HepG2 (cell line): ENCODE results near the gene DOK4. TPM values are rescaled to one million over a fixed set of nuclear protein-coding genes. Genes with fewer than 3 reads are reported as not detected.

Experiments
- ARNTL ChIP-seq: sonication (generic); formaldehyde crosslinking; IDR thresholded peaks from 2 replicates; pipeline ENCODE4 v1.4.0; 2020; ENCODE audit warnings: mild to moderate bottlenecking, missing genetic modification reagents
- EP300 ChIP-seq, 3 experiments: sonication (generic) in 1 of 3; formaldehyde crosslinking in 1 of 3; IDR thresholded peaks; 2 replicates each; pipeline versions ENCODE4 v1.5.1 to v1.6.1; 2011 to 2020; ENCODE audit warnings: low read depth in 2 of 3, low read length in 2 of 3, borderline replicate concordance in 1 of 3, improper control_type of control experiment in 1 of 3, mild to moderate bottlenecking in 1 of 3, missing genetic modification reagents in 1 of 3, moderate library complexity in 1 of 3
- HNRNPH1 ChIP-seq: fragments of 200-400 bp; formaldehyde crosslinking; optimal IDR thresholded peaks from 2 replicates; pipeline ENCODE3; 2017; ENCODE audit warnings: mild to moderate bottlenecking, low read depth, low read length
- PAF1 ChIP-seq: IDR thresholded peaks from 2 replicates; pipeline ENCODE4 v1.6.1; 2016; ENCODE audit warnings: missing genetic modification reagents, missing compliant biosample characterization
- PCBP2 ChIP-seq: fragments of 200-400 bp; formaldehyde crosslinking; optimal IDR thresholded peaks from 2 replicates; pipeline ENCODE3; 2018; ENCODE audit warnings: low read length, low read depth; ENCODE audit not compliant: poor library complexity, severe bottlenecking
- RORA ChIP-seq: sonication (generic); formaldehyde crosslinking; IDR thresholded peaks from 2 replicates; pipeline ENCODE4 v1.5.0; 2020; ENCODE audit warnings: mild to moderate bottlenecking, missing genetic modification reagents, moderate library complexity
- SKIL ChIP-seq: sonication (generic); formaldehyde crosslinking; IDR thresholded peaks from 2 replicates; pipeline ENCODE4 v1.8.0; 2022; ENCODE audit warnings: missing genetic modification reagents, mild to moderate bottlenecking, moderate library complexity, borderline replicate concordance
- SRF ChIP-seq: IDR thresholded peaks from 2 replicates; pipeline ENCODE4 v1.6.1; 2011; ENCODE audit warnings: mild to moderate bottlenecking, low read depth, low read length, moderate library complexity
- TARDBP ChIP-seq: sonication (generic); formaldehyde crosslinking; IDR thresholded peaks from 2 replicates; pipeline ENCODE4 v1.8.0; 2022; ENCODE audit warnings: mild to moderate bottlenecking, missing genetic modification reagents
- TOPORS ChIP-seq: sonication (generic); formaldehyde crosslinking; IDR thresholded peaks from 2 replicates; pipeline ENCODE4 v1.8.0; 2023; ENCODE audit warnings: mild to moderate bottlenecking, missing genetic modification reagents
- ZNF160 ChIP-seq: sonication (generic); formaldehyde crosslinking; IDR thresholded peaks from 2 replicates; pipeline ENCODE4 v1.8.0; 2022; ENCODE audit warnings: mild to moderate bottlenecking, inconsistent platforms, missing genetic modification reagents
- ZNF431 ChIP-seq: sonication (generic); formaldehyde crosslinking; IDR thresholded peaks from 2 replicates; pipeline ENCODE4 v1.9.0; 2022; ENCODE audit warnings: missing genetic modification reagents, low read depth, mild to moderate bottlenecking, borderline replicate concordance
- ZNF652 ChIP-seq: IDR thresholded peaks from 2 replicates; pipeline ENCODE4 v1.6.1; 2016; ENCODE audit warnings: low read depth, borderline replicate concordance
- ZNF724P ChIP-seq: sonication (generic); formaldehyde crosslinking; IDR thresholded peaks from 2 replicates; pipeline ENCODE4 v1.8.0; 2022; ENCODE audit warnings: missing genetic modification reagents, borderline replicate concordance
- polyA plus RNA-seq, 8 experiments: library from polyadenylated mRNA; depleted of rRNA in 3 of 8; stranded (reverse) in 7 of 8; unstranded in 1 of 8; fragments of >200 nt; fragmentation: Illumina TruSeq in 4 of 8; extraction: Trizol in 4 of 8; gene quantifications; 2 replicates each; pipeline versions ENCODE4 v1.2.1 to v1.2.3, GENCODE V29; 2011 to 2016; ENCODE audit warnings: low read depth in 4 of 8, missing spikeins in 1 of 8, mixed read lengths in 1 of 8; ENCODE audit not compliant: insufficient read depth in 1 of 8
- total RNA-seq, 5 experiments: library from RNA; depleted of rRNA; stranded (reverse); fragments of >200 nt; fragmentation: Illumina TruSeq; extraction: Trizol; gene quantifications; 2 replicates each; pipeline ENCODE4 v1.2.3, GENCODE V29; 2016; ENCODE audit warnings: low read depth in 1 of 5
- TF ChIP-seq, protein P1 (sequence below): sonication (generic); formaldehyde crosslinking; IDR thresholded peaks from 2 replicates; pipeline ENCODE4 v1.4.0; 2020; ENCODE audit warnings: missing genetic modification reagents, mild to moderate bottlenecking, borderline replicate concordance
- TF ChIP-seq, protein P2 (sequence below): sonication (generic); formaldehyde crosslinking; IDR thresholded peaks from 2 replicates; pipeline ENCODE4 v1.4.0; 2020; ENCODE audit warnings: mild to moderate bottlenecking, missing genetic modification reagents
- TF ChIP-seq, protein P3 (sequence below): sonication (generic); formaldehyde crosslinking; IDR thresholded peaks from 2 replicates; pipeline ENCODE4 v1.8.0; 2023; ENCODE audit warnings: mild to moderate bottlenecking, missing genetic modification reagents
- TF ChIP-seq, protein P4 (sequence below): sonication (generic); formaldehyde crosslinking; IDR thresholded peaks from 2 replicates; pipeline ENCODE4 v1.8.1; 2023; ENCODE audit warnings: mild to moderate bottlenecking, inconsistent platforms, moderate library complexity, missing genetic modification reagents, borderline replicate concordance

Gene DOK4
- total and polyA plus RNA-seq, 2 of the 13 experiments (the other 11 are each of a cell fraction or from before 2014, with no cell fraction given), result 52.7 to 70.0 TPM

DNA sequence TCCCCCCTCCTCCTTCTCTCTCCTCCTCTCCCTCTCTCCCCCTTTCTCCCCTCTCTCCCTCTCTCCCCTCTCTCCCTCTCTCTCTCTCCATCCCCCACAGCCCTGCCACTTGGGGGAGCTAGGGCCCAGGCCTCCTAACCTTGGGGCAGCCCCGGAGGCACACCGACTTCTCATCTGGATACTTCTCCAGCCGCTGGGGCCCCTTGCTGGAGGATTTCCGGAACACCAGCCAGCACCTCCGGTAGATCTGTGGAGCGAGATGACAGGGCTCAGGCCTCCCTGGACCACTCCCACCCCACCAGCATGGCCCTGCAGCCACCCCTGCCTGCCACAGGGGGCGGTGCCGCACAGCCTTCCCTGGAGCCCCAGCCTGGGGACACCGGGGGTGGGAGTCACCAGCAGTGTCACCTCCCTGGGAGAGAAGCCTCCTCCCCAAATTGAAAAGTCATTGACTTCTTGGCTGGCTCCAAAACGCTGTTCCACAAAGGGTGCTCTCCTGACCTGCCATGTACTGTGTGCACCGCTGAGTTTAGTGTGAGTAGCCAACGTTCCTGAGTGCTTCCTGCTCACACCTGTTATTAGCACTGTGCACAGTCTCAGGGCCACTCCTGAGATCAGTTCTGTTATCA, 10.5 kb downstream of the DOK4 start (continued):
- TF ChIP-seq, protein P1, sequence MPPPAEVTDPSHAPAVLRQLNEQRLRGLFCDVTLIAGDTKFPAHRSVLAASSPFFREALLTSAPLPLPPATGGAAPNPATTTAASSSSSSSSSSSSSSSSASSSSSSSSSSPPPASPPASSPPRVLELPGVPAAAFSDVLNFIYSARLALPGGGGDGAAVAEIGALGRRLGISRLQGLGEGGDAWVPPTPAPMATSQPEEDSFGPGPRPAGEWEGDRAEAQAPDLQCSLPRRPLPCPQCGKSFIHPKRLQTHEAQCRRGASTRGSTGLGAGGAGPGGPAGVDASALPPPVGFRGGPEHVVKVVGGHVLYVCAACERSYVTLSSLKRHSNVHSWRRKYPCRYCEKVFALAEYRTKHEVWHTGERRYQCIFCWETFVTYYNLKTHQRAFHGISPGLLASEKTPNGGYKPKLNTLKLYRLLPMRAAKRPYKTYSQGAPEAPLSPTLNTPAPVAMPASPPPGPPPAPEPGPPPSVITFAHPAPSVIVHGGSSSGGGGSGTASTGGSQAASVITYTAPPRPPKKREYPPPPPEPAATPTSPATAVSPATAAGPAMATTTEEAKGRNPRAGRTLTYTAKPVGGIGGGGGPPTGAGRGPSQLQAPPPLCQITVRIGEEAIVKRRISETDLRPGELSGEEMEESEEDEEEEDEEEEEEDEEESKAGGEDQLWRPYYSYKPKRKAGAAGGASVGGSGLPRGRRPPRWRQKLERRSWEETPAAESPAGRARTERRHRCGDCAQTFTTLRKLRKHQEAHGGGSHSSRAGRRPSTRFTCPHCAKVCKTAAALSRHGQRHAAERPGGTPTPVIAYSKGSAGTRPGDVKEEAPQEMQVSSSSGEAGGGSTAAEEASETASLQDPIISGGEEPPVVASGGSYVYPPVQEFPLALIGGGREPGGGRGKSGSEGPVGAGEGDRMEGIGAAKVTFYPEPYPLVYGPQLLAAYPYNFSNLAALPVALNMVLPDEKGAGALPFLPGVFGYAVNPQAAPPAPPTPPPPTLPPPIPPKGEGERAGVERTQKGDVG (CRISPR knock-in tag), result no peak
- TF ChIP-seq ARNTL (peak; percentile 38; the same call in 1 of the 2 replicates), PAF1 (CRISPR knock-in tag) (no peak), PCBP2 (no peak), ZNF160 (no peak), ZNF652 (CRISPR knock-in tag) (no peak), EP300 (IDR thresholded peaks at IDR 0.05; ENCODE audit: low read depth in 2 of 2, low read length in 2 of 2) (0 out of 4 replicates have a peak, but pooled peaks of 1 of the 2 experiments have one; percentile 21), EP300 (CRISPR knock-in tag; IDR thresholded peaks at IDR 0.05; ENCODE audit: borderline replicate concordance) (no peak), ZNF724P (CRISPR knock-in tag) (no peak), SRF (no peak), ZNF431 (CRISPR knock-in tag) (no peak), HNRNPH1 (no peak), SKIL (0 out of 2 replicates have a peak, but pooled peaks have one; percentile 18), RORA (CRISPR knock-in tag) (no peak), TARDBP (CRISPR knock-in tag) (peak; percentile 50; the same call in 1 of the 2 replicates), TOPORS (CRISPR knock-in tag) (no peak)
- TF ChIP-seq, protein P2, sequence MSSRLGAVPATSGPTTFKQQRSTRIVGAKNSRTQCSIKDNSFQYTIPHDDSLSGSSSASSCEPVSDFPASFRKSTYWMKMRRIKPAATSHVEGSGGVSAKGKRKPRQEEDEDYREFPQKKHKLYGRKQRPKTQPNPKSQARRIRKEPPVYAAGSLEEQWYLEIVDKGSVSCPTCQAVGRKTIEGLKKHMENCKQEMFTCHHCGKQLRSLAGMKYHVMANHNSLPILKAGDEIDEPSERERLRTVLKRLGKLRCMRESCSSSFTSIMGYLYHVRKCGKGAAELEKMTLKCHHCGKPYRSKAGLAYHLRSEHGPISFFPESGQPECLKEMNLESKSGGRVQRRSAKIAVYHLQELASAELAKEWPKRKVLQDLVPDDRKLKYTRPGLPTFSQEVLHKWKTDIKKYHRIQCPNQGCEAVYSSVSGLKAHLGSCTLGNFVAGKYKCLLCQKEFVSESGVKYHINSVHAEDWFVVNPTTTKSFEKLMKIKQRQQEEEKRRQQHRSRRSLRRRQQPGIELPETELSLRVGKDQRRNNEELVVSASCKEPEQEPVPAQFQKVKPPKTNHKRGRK (CRISPR knock-in tag), result no peak
- TF ChIP-seq, protein P3, sequence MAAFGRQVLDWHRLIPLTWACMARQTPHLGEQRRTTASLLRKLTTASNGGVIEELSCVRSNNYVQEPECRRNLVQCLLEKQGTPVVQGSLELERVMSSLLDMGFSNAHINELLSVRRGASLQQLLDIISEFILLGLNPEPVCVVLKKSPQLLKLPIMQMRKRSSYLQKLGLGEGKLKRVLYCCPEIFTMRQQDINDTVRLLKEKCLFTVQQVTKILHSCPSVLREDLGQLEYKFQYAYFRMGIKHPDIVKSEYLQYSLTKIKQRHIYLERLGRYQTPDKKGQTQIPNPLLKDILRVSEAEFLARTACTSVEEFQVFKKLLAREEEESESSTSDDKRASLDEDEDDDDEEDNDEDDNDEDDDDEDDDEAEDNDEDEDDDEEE (CRISPR knock-in tag), result 0 out of 2 replicates have a peak, but pooled peaks have one; percentile 27
- TF ChIP-seq, protein P4, sequence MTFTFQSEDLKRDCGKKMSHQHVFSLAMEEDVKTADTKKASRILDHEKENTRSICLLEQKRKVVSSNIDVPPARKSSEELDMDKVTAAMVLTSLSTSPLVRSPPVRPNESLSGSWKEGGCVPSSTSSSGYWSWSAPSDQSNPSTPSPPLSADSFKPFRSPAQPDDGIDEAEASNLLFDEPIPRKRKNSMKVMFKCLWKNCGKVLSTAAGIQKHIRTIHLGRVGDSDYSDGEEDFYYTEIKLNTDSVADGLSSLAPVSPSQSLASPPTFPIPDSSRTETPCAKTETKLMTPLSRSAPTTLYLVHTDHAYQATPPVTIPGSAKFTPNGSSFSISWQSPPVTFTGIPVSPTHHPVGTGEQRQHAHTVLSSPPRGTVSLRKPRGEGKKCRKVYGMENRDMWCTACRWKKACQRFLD (CRISPR knock-in tag), result no peak
